NOMO-1 treated with DMSO at 0.1 percent for 48 hours (cell line): ENCODE measurements around the gene DNALI1.
"Not testable (repeated sequence)": the region's sequence is repeated elsewhere in the genome, so short reads cannot be mapped to it uniquely, and the experiment has no call there.

Experiments
- DNase-seq: peaks from one replicate; lab custom pipeline; 2025; ENCODE audit not compliant: unreplicated experiment; lab: John Stamatoyannopoulos, UW

Gene DNALI1

GRCh38 chr1:37556712-37557196 is at the start of gene DNALI1:
DNALI1 (plus strand) TSS chr1:37556940; CDS start chr1:37556995, 55 bp downstream.
- DNase-seq, result no peak

GRCh38 chr1:37509181-37509580 is 47.6 kb upstream of the DNALI1 start:
- DNase-seq, result no peak

DNA sequence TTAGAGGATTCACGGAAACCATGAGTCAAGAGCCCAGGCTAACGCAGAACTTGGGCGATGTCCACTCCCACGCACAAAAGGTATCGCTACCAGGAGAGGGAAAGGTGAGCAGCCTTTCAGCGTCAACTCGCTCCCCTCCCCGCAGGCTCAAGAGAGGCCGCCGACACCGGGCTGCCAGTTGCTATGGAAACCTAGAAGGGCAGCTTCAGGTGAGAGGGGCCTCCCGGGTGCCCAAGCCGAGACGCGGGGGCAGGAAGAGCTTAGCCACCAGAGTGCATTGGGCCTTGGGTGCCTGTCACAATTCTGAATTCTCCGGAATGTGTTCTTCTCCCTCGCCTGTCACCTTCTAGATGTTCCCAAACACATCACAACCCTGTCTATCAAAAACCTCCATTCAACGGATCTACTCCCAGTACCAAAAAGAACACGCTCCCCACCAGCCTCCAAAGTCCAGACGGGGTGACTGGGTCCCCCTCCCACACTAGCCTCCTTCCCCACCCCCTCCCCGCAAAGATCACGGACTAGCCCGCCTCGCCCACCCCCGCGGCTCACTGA is 42.9 kb upstream of the DNALI1 start:
- no peak for DNase-seq

- DNase-seq, result peak; percentile 87
These were observed 42.2 kb upstream of the DNALI1 start, which contains the start of gene MEAF6 for GRCh38 chr1:37514350-37515184. MEAF6 (minus strand) TSS chr1:37514766; CDS start chr1:37514746, 20 bp downstream.

DNA sequence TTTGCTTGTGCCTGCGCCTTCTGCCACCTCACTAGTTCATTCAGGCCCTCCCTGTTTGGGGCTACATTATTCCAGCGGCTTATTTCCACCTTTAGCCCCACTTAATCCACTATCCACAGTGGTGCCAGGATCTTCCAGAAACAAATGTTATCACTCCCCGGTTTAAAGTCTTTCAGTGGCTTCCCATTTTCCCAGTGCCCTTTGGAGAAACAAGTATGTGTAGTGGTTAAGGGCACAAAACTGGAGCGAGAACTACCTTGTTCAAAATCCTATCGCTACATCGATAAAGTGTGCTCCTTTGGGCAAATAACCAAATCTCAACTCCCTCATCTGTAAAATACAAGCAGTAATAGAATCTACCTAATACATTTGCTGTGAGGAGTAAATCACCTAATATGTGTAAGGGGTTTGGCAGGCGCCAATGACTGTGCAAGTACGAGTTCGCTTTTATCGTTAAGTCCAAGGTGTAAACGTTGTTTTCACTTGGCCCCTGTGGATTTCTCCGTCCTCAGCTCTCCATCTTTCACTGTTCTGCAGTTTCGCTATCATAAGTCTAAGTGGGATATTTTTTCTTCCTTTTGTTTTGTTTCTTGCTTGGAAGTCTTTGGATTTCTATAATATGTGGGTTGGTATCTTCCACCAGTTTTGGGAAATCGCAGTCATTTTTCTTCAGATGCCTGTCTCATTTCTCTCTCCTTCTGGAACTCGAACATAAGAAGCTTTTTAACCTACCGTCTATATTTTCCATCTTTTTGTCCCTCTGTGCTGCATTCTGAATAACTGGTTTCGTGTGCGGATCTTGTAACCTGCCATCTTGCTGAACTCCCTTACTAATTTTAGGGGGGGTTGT is 41.3 kb upstream of the DNALI1 start:
- DNase-seq, result no peak

- no peak for DNase-seq
These were observed 39.2 kb upstream of the DNALI1 start for GRCh38 chr1:37517569-37517968.

- DNase-seq, result not testable (repeated sequence)
These were observed 38.5 kb upstream of the DNALI1 start for GRCh38 chr1:37518241-37518640.

DNA sequence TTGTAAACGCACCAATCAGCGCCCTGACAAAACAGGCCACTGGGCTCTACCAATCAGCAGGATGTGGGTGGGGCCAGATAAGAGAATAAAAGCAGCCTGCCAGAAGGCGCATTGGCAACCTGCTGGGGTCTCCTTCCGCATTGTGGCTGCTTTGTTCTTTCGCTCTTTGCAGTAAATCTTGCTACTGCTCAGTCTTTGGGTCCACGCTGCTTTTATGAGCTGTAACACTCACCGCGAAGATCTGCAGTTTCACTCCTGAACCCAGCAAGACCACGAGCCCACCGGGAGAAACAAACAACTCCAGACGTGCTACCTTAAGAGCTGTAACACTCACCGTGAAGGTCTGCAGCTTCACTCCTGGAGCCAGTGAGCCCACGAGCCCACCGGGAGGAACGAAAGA is 37.8 kb upstream of the DNALI1 start:
- not testable (repeated sequence) for DNase-seq

- DNase-seq, result no peak
These were observed 37.1 kb upstream of the DNALI1 start for GRCh38 chr1:37519613-37520012.

GRCh38 chr1:37529888-37530287 is 26.9 kb upstream of the DNALI1 start:
- DNase-seq, result not testable (repeated sequence)

- DNase-seq, result not testable (repeated sequence)
These were observed 24.2 kb upstream of the DNALI1 start for GRCh38 chr1:37532418-37533156.

DNA sequence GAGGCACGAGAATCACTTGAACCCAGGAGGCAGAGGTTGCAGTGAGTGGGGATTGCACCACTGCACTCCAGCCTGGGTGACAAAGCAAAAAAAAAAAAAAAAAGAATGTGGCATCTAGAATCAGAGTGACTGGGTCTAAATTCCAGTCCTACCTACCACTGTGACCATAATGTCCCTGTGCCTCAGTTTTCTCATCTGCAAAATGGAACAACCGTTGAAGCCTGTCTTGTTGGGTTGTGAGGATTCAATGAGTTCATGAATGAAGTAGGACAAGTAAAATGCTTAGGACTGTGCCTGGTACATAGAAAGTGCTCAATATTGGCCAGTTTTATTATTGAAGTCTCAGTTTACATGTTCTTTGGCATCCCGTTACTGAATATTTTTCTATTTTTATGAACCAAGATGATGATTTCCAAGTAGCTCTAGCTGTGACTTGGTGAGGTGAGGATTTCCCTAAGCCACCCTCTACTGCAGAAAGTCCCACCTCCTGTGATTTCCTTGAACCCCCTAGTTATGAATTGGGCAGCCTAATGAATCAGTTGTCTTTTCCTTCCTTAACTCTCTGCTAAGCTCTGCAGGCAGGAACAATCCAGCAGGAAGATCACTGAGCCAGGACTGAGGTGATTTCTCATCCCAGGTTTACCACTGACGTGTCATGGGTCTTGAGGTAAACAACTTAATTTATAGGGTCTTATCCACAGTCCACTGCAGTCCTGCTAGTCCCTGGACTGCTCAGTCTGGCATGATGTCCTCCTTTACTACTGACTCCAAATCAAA is 23.2 kb upstream of the DNALI1 start:
- DNase-seq, result no peak

DNA sequence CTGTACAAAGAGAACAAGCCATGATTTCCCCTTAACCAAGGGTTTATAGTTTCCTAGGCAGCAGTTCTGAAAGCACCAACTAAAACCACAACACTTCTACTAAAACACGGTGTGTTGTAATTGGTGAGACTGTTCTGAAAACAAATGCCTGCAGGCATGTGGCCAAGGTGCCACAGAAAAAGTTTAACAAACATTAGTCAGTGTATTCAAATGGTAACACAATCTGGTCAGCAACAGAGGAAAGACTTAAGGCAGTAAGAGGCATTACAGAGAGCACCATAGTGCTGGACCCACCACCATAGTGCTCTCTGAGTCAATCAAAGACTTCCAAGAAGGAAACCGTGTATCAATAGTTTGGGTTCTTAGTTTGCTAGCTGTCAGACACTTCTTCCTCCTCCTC is 19.4 kb upstream of the DNALI1 start:
- no peak for DNase-seq

DNA sequence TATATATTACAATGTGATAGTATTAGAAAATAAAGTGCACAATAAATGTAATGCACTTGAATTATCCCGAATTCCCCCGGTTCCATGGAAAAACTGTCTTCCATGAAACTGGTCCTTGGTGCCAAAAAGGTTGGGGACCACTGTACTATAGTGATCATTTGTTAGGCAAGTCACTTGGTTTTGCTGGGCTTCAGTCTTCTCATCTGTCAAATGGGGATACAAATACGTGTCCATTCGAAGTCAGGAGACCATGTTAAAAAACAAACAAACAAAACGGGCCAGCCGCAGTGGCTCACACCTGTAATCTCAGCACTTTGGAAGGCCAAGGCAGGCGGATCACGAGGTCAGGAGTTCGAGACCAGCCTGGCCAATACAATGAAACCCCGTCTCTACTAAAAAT is 17.6 kb upstream of the DNALI1 start:
- DNase-seq, result not testable (repeated sequence)

DNA sequence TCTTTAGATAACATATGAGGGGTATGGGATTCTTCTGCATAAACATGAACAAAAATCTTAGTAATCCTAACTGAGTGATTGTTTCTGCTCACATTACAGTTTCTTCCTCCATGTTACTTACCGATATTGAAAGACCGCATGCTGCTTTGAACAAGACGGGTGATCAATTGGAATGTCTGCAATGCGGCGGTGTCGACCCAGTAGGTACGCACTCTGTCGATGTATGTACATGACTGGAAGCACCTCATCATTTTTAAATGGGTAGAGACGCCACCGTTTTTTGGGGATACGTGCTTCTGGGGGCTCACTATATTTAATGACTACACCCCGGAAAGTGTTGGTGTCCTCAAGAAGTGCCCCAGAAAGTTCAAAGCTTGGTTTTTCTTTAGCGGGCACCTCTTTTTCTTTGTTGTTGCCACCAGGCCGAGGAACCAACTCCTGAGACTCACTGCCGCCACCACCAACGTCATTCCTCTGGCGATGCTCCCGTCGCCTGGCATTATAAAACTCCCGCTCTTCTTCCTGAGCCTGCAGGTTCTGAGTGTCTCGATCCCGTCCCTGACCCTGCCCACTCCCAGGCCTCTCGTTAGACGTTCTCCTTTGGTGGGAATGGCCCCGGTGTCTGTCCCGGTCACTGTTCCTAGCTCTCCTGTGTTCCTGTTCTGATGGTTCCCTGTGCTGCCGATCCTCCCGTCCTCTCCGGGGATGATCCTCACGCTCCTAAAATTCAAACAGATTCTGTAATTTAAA is 16.5 kb upstream of the DNALI1 start:
- no peak for DNase-seq

DNA sequence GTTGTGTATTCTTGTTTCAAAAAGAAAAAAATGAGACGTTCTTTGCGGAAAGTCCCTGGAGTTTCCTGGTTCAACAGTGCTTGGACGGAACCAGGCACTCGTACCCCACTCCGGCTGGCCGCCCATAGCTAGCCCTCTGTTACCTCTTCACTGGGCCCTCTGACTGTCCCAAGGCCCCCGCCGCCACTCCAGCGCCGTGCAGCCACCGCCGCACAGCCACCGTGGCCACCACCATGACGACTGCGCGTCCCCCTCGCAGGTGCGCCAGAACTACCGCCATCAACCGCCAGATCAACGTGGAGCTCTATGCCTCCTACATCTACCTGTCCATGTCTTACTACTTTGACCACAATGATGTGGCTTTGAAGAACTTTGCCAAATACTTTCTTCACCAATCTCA is 12.2 kb upstream of the DNALI1 start:
- DNase-seq, result no peak

DNA sequence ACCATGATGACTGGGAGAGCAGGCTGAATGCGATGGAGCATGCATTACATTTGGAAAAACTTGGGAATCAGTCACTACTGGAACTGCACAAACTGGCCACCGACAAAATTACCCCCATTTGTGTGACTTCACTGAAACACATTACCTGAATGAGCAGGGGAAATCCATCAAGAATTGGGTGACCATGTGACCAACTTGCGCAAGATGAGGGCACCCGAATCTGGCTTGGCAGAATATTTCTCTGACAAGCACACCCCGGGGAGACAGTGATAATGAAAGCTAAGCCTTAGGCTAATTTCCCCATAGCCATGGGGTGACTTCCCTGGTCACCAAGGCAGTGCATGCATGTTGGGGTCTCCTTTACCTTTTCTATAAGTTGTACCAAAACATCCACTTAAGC is 11.7 kb upstream of the DNALI1 start:
- DNase-seq, result no peak

DNA sequence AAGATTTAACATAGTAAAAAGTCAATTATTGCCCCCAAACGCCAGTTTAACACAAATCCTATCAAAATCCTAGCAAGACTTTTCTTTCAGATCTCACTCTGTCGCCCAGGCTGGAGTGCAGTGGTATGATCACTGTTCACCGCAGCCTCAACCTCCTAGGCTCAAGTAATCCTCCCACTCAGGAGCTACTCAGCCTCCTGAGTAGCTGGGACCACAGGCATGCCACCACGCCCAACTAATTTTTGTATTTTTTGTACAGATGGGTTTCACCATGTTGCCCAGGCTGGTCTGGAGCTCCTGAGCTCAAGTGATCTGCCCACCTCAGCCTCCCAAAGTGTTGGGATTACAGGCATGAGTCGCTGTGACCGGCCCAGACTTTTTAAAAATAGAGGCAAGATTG is 7.4 kb upstream of the DNALI1 start:
- no peak for DNase-seq

GRCh38 chr1:37553598-37553926 is 3.2 kb upstream of the DNALI1 start:
- DNase-seq, result no peak
